SK-N-SH treated with all-trans-retinoic acid at 6 μM for 48 hours (cell line): ENCODE measurements around the gene DLL1.

Source experiments
- ATAC-seq: fragments of 200-7000 bp; cut with Tn5 transposase; 3 replicates; pipeline ENCODE4 v1.9.1; 2020; ENCODE audit warnings: mild to moderate bottlenecking, moderate library complexity
- ARNTL ChIP-seq: fragments of 450-650 bp; formaldehyde crosslinking; IDR thresholded peaks from 2 replicates; pipeline ENCODE4 v1.5.0; 2020; ENCODE audit warnings: low read depth, mild to moderate bottlenecking, moderate library complexity, borderline replicate concordance
- BACH2 ChIP-seq: fragments of 250-450 bp; sonication (Bioruptor Pico); IDR thresholded peaks from 2 replicates; pipeline ENCODE4 v1.9.0; 2021; ENCODE audit warnings: mild to moderate bottlenecking, borderline replicate concordance
- ESRRG ChIP-seq: fragments of 250-450 bp; sonication (Bioruptor Pico); IDR thresholded peaks from 2 replicates; pipeline ENCODE4 v1.6.1; 2021; ENCODE audit warnings: mild to moderate bottlenecking
- GLIS3 ChIP-seq: fragments of 250-450 bp; sonication (Bioruptor Pico); IDR thresholded peaks from 2 replicates; pipeline ENCODE4 v1.5.0; 2020; ENCODE audit warnings: mild to moderate bottlenecking, moderate library complexity
- ISL1 ChIP-seq: fragments of 250-450 bp; sonication (Bioruptor Pico); IDR thresholded peaks from 2 replicates; pipeline ENCODE4 v2.1.2; 2022; ENCODE audit warnings: mild to moderate bottlenecking, moderate library complexity
- OSR1 ChIP-seq: fragments of 250-450 bp; sonication (Bioruptor Pico); IDR thresholded peaks from 2 replicates; pipeline ENCODE4 v1.8.0; 2022; ENCODE audit warnings: moderate library complexity, mild to moderate bottlenecking, inconsistent platforms
- PPARA ChIP-seq: fragments of 250-450 bp; sonication (Bioruptor Pico); IDR thresholded peaks from 2 replicates; pipeline ENCODE4 v1.5.0; 2020; ENCODE audit warnings: mild to moderate bottlenecking, borderline replicate concordance
- SNAI2 ChIP-seq: fragments of 250-450 bp; sonication (Bioruptor Pico); IDR thresholded peaks from 2 replicates; pipeline ENCODE4 v1.5.0; 2020; ENCODE audit warnings: mild to moderate bottlenecking, moderate library complexity
- TCF4 ChIP-seq: fragments of 250-450 bp; sonication (Bioruptor Pico); IDR thresholded peaks from 2 replicates; pipeline ENCODE4 v1.8.0; 2021; ENCODE audit warnings: mild to moderate bottlenecking, moderate library complexity, borderline replicate concordance
- ZC3H10 ChIP-seq: fragments of 250-450 bp; sonication (Bioruptor Pico); IDR thresholded peaks from 2 replicates; pipeline ENCODE4 v1.5.1; 2021; ENCODE audit warnings: mild to moderate bottlenecking, moderate library complexity
- ZFP3 ChIP-seq: fragments of 250-450 bp; sonication (Bioruptor Pico); IDR thresholded peaks from 2 replicates; pipeline ENCODE4 v1.5.0; 2020; ENCODE audit warnings: mild to moderate bottlenecking, moderate library complexity
- ZFP30 ChIP-seq: fragments of 450-650 bp; formaldehyde crosslinking; IDR thresholded peaks from 2 replicates; pipeline ENCODE4 v1.5.0; 2022; ENCODE audit warnings: mild to moderate bottlenecking, moderate library complexity
- ZNF565 ChIP-seq: fragments of 450-650 bp; formaldehyde crosslinking; conservative IDR thresholded peaks from 2 replicates; pipeline ENCODE4 v1.5.0; 2020; ENCODE audit warnings: low read depth, mild to moderate bottlenecking, moderate library complexity
- ZNF70 ChIP-seq: fragments of 450-650 bp; formaldehyde crosslinking; IDR thresholded peaks from 2 replicates; pipeline ENCODE4 v1.5.0; 2020; ENCODE audit warnings: mild to moderate bottlenecking, moderate library complexity
- ZNF8 ChIP-seq: fragments of 450-650 bp; formaldehyde crosslinking; IDR thresholded peaks from 2 replicates; pipeline ENCODE4 v1.5.0; 2020; ENCODE audit warnings: mild to moderate bottlenecking, moderate library complexity
- TF ChIP-seq, protein P1 (sequence below): fragments of 250-450 bp; sonication (Bioruptor Pico); IDR thresholded peaks from 2 replicates; pipeline ENCODE4 v1.5.1; 2021; ENCODE audit warnings: mild to moderate bottlenecking, moderate library complexity
- TF ChIP-seq, protein P2 (sequence below): fragments of 250-450 bp; sonication (Bioruptor Pico); IDR thresholded peaks from 2 replicates; pipeline ENCODE4 v1.8.0; 2020; ENCODE audit warnings: mild to moderate bottlenecking, moderate library complexity, borderline replicate concordance
- TF ChIP-seq, protein P3 (sequence below): fragments of 250-450 bp; sonication (Bioruptor Pico); IDR thresholded peaks from 2 replicates; pipeline ENCODE4 v1.8.0; 2021; ENCODE audit warnings: low read depth, mild to moderate bottlenecking, moderate library complexity, borderline replicate concordance
- TF ChIP-seq, protein P4 (sequence below): fragments of 250-450 bp; sonication (Bioruptor Pico); IDR thresholded peaks from 2 replicates; pipeline ENCODE4 v1.5.0; 2020; ENCODE audit warnings: mild to moderate bottlenecking, moderate library complexity

The DLL1 gene

DNA sequence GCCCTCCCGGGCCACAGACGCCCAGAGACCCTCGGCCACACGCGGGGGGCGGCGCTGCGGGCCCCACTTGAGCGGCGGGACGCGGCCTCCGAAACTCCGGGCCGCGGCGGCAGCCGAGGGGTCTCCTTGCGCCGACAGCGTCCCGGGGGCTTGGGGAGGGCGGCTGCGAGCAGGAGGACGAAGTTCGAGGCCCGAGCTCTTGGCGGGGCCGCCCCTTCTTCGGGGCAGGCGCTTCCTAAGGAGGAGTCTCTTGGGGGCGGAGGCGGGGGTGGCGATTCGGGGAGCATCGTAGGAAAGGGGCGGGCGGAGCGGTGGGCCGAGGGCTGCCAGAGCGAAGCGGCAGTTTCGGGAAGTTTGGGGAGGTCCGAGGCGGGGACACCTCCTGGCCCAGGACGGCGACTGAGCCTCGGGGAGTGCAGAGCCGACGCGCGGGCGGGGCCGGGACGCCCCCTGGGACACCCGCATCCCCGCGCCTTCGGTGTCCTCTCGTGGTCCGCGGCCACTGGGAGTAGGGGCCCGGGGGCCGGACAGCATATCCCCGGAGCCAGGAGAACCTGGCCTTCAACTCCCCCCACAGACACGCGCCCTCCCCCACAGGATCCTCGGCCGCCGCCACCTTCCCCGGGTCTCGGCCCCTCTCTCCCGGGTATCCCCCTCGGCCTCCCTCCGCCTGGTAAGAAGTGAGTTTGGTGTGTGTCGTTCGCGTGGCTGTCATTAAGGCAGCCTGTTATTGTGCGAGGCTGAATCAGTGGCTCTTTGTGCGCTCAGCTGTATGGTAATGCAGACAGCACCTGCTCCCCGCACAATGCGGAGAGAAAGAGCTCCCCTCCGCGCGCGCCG is 613 bp upstream of the DLL1 start:
- peak; percentile 35 for ATAC-seq
- TF ChIP-seq ARNTL (CRISPR knock-in tag) (no peak), ZFP3 (CRISPR knock-in tag) (no peak), PPARA (CRISPR knock-in tag) (no peak)

DNA sequence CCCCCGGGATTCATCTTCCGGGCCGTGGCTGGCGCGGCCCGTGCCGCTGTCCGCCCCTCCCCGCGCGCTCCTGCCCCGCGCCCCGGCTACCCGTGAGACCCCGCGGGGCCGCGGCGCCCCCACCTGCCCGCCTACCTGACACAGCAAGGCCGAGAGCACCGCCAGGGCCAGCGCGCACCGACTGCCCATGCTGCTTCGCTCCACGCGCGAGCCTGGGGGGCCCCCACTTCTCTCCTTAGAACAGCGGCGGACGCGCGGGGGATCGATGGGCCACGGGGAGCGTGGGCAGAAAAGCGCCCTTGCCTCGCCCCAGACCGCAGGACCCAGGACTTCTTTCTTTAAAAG is 955 bp downstream of the DLL1 start:
- no peak for ATAC-seq
- TF ChIP-seq, protein P1, sequence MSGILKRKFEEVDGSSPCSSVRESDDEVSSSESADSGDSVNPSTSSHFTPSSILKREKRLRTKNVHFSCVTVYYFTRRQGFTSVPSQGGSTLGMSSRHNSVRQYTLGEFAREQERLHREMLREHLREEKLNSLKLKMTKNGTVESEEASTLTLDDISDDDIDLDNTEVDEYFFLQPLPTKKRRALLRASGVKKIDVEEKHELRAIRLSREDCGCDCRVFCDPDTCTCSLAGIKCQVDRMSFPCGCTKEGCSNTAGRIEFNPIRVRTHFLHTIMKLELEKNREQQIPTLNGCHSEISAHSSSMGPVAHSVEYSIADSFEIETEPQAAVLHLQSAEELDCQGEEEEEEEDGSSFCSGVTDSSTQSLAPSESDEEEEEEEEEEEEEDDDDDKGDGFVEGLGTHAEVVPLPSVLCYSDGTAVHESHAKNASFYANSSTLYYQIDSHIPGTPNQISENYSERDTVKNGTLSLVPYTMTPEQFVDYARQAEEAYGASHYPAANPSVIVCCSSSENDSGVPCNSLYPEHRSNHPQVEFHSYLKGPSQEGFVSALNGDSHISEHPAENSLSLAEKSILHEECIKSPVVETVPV (CRISPR knock-in tag): no peak
- TF ChIP-seq PPARA (CRISPR knock-in tag) (no peak), ISL1 (no peak), BACH2 (CRISPR knock-in tag) (no peak)

DNA sequence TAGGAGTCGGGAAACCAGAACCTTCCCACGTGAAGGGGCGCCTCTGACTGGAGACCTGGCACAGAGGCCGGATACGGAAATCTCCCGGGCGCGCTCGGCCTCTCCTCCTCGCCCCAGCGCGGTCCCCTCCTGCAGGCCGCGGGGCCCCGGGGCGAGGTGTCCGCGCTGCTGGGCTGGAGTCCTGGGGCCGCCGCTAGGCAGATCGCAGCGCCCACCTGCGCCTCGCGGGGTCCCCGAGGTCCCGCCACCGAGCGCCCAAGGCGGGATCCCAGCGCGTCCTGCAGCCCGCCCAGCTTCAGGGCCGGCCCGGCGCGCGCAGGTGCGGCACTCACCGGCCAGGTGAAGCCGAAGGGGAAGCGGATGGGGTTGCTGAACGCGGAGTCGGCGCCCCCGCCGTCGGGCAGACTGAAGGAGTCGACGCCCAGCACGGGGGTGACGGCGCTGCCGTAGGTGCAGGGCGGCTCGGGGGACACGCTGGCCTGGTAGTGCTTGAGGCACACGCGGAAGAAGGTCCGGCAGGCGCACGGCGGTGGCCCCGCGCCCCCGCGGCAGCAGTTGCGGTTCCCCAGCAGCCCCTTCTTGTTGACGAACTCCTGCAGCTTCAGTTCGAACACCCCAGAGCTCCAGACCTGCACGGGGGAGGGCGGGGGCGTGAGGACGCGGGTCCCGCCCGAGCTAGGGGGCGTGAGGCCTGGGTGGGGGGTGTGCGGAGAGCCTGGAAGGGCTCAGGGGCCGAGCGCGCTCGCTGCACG is 1.5 kb downstream of the DLL1 start:
- no peak for ATAC-seq

More for the DNA sequence above, 1.5 kb downstream of the DLL1 start:
- TF ChIP-seq ZFP30 (CRISPR knock-in tag) (no peak), PPARA (CRISPR knock-in tag) (no peak), TCF4 (CRISPR knock-in tag) (no peak), SNAI2 (CRISPR knock-in tag) (no peak), ZNF8 (CRISPR knock-in tag) (no peak), ZNF70 (CRISPR knock-in tag) (no peak), OSR1 (CRISPR knock-in tag) (no peak), ESRRG (CRISPR knock-in tag) (no peak), ZNF565 (CRISPR knock-in tag) (no peak), ZFP3 (CRISPR knock-in tag) (no peak), ZC3H10 (no peak), GLIS3 (CRISPR knock-in tag) (no peak), BACH2 (CRISPR knock-in tag) (no peak)
- TF ChIP-seq, protein P2, sequence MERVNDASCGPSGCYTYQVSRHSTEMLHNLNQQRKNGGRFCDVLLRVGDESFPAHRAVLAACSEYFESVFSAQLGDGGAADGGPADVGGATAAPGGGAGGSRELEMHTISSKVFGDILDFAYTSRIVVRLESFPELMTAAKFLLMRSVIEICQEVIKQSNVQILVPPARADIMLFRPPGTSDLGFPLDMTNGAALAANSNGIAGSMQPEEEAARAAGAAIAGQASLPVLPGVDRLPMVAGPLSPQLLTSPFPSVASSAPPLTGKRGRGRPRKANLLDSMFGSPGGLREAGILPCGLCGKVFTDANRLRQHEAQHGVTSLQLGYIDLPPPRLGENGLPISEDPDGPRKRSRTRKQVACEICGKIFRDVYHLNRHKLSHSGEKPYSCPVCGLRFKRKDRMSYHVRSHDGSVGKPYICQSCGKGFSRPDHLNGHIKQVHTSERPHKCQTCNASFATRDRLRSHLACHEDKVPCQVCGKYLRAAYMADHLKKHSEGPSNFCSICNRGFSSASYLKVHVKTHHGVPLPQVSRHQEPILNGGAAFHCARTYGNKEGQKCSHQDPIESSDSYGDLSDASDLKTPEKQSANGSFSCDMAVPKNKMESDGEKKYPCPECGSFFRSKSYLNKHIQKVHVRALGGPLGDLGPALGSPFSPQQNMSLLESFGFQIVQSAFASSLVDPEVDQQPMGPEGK (CRISPR knock-in tag): no peak
- TF ChIP-seq, protein P3, sequence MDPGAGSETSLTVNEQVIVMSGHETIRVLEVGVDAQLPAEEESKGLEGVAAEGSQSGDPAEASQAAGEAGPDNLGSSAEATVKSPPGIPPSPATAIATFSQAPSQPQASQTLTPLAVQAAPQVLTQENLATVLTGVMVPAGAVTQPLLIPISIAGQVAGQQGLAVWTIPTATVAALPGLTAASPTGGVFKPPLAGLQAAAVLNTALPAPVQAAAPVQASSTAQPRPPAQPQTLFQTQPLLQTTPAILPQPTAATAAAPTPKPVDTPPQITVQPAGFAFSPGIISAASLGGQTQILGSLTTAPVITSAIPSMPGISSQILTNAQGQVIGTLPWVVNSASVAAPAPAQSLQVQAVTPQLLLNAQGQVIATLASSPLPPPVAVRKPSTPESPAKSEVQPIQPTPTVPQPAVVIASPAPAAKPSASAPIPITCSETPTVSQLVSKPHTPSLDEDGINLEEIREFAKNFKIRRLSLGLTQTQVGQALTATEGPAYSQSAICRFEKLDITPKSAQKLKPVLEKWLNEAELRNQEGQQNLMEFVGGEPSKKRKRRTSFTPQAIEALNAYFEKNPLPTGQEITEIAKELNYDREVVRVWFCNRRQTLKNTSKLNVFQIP (CRISPR knock-in tag): no peak
- TF ChIP-seq, protein P1 (CRISPR knock-in tag): no peak
- TF ChIP-seq, protein P4, sequence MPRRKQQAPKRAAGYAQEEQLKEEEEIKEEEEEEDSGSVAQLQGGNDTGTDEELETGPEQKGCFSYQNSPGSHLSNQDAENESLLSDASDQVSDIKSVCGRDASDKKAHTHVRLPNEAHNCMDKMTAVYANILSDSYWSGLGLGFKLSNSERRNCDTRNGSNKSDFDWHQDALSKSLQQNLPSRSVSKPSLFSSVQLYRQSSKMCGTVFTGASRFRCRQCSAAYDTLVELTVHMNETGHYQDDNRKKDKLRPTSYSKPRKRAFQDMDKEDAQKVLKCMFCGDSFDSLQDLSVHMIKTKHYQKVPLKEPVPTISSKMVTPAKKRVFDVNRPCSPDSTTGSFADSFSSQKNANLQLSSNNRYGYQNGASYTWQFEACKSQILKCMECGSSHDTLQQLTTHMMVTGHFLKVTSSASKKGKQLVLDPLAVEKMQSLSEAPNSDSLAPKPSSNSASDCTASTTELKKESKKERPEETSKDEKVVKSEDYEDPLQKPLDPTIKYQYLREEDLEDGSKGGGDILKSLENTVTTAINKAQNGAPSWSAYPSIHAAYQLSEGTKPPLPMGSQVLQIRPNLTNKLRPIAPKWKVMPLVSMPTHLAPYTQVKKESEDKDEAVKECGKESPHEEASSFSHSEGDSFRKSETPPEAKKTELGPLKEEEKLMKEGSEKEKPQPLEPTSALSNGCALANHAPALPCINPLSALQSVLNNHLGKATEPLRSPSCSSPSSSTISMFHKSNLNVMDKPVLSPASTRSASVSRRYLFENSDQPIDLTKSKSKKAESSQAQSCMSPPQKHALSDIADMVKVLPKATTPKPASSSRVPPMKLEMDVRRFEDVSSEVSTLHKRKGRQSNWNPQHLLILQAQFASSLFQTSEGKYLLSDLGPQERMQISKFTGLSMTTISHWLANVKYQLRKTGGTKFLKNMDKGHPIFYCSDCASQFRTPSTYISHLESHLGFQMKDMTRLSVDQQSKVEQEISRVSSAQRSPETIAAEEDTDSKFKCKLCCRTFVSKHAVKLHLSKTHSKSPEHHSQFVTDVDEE (CRISPR knock-in tag): no peak
